ENCODE results near the gene PCK1. TPM values are rescaled to one million over a fixed set of nuclear protein-coding genes. Genes with fewer than 3 reads are reported as not detected.

The PCK1 gene
- total and polyA plus RNA-seq, 2 donors (not counting 1 experiment from before 2014, with no cell fraction given): under 0.01 TPM; not detected in 1

GRCh38 chr20:57586370-57586793 lies 25.5 kb downstream of the PCK1 start:
- Histone ChIP-seq H3K9me3 (ENCODE audit: control insufficient read depth, insufficient read depth, low read depth, low read length) (no peaks in the 10 kb centered on the region), H3K79me2 (ENCODE audit: control insufficient read depth, insufficient read depth, low read length) (no peaks in the 10 kb centered on the region), H3K9ac (ENCODE audit: insufficient read depth, low read length) (no peak overlapping the region), H3K4me3 (replicated peaks in 1 of 4; ENCODE audit: control extremely low read depth in 1 of 4, insufficient read depth in 1 of 4, low read depth in 3 of 4, low read length in 4 of 4) (no peak overlapping the region), H4K20me1 (ENCODE audit: control insufficient read depth, extremely low read depth, insufficient read depth, low read length) (no peaks in the 10 kb centered on the region), H3K4me2 (ENCODE audit: extremely low read depth, insufficient read depth, low read length) (no peak overlapping the region), H3K4me1 (ENCODE audit: control insufficient read depth, extremely low read depth, insufficient read depth, low read length) (no peaks in the 10 kb centered on the region), H3K27ac (ENCODE audit: insufficient read depth, low read length) (no peak overlapping the region), H3K27me3 (ENCODE audit: control insufficient read depth, insufficient read depth, low read length) (no peaks in the 10 kb centered on the region), H3K36me3 (ENCODE audit: control insufficient read depth, insufficient read depth, low read length) (no peaks in the 10 kb centered on the region), H2AFZ (ENCODE audit: low read length) (no peak overlapping the region)
- no peak for TF ChIP-seq CTCF (conservative IDR thresholded peaks at IDR 0.05 in 1 of 2, IDR thresholded peaks at IDR 0.05 in 1 of 2; ENCODE audit: low read depth in 1 of 2, low read length in 2 of 2)
- TF ChIP-seq EZH2 (IDR thresholded peaks at IDR 0.05; ENCODE audit: low read length, missing control alignments): no peak
- DNase-seq (ENCODE audit: low read depth in 2 of 2): no peak

- no peaks in the 10 kb centered on the region for H3K4me1 ChIP-seq (ENCODE audit: control insufficient read depth, extremely low read depth, insufficient read depth, low read length)
- no peaks in the 10 kb centered on the region for H3K9me3 ChIP-seq (ENCODE audit: control insufficient read depth, insufficient read depth, low read depth, low read length)
- no peak overlapping the region for H2AFZ ChIP-seq (ENCODE audit: low read length)
- no peak overlapping the region for H3K4me2 ChIP-seq (ENCODE audit: extremely low read depth, insufficient read depth, low read length)
- no peaks in the 10 kb centered on the region for H3K36me3 ChIP-seq (ENCODE audit: control insufficient read depth, insufficient read depth, low read length)
- H3K27ac ChIP-seq (ENCODE audit: insufficient read depth, low read length): no peak overlapping the region
- H3K79me2 ChIP-seq (ENCODE audit: control insufficient read depth, insufficient read depth, low read length): no peaks in the 10 kb centered on the region
- no peak for TF ChIP-seq CTCF (conservative IDR thresholded peaks at IDR 0.05 in 1 of 2, IDR thresholded peaks at IDR 0.05 in 1 of 2; ENCODE audit: low read depth in 1 of 2, low read length in 2 of 2)
- TF ChIP-seq EZH2 (IDR thresholded peaks at IDR 0.05; ENCODE audit: low read length, missing control alignments): no peak
- no peaks in the 10 kb centered on the region for H3K27me3 ChIP-seq (ENCODE audit: control insufficient read depth, insufficient read depth, low read length)
- H3K4me3 ChIP-seq (replicated peaks in 1 of 4; ENCODE audit: control extremely low read depth in 1 of 4, insufficient read depth in 1 of 4, low read depth in 3 of 4, low read length in 4 of 4): no peak overlapping the region
- no peaks in the 10 kb centered on the region for H4K20me1 ChIP-seq (ENCODE audit: control insufficient read depth, extremely low read depth, insufficient read depth, low read length)
- DNase-seq (ENCODE audit: low read depth in 2 of 2): no peak
- no peak overlapping the region for H3K9ac ChIP-seq (ENCODE audit: insufficient read depth, low read length)
Observed at GRCh38 chr20:57586943-57587277, 26.0 kb downstream of the PCK1 start.

GRCh38 chr20:57587278-57587988 lies 26.5 kb downstream of the PCK1 start:
- H2AFZ ChIP-seq (ENCODE audit: low read length): no peak overlapping the region
- no peak overlapping the region for H3K9ac ChIP-seq (ENCODE audit: insufficient read depth, low read length)
- H3K79me2 ChIP-seq (ENCODE audit: control insufficient read depth, insufficient read depth, low read length): no peaks in the 10 kb centered on the region
- DNase-seq (ENCODE audit: low read depth in 2 of 2): no peak
- H3K36me3 ChIP-seq (ENCODE audit: control insufficient read depth, insufficient read depth, low read length): no peaks in the 10 kb centered on the region
- no peaks in the 10 kb centered on the region for H3K27me3 ChIP-seq (ENCODE audit: control insufficient read depth, insufficient read depth, low read length)
- no peak for TF ChIP-seq CTCF (conservative IDR thresholded peaks at IDR 0.05 in 1 of 2, IDR thresholded peaks at IDR 0.05 in 1 of 2; ENCODE audit: low read depth in 1 of 2, low read length in 2 of 2)
- no peak for TF ChIP-seq EZH2 (IDR thresholded peaks at IDR 0.05; ENCODE audit: low read length, missing control alignments)
- H3K4me2 ChIP-seq (ENCODE audit: extremely low read depth, insufficient read depth, low read length): no peak overlapping the region
- H3K4me1 ChIP-seq (ENCODE audit: control insufficient read depth, extremely low read depth, insufficient read depth, low read length): no peaks in the 10 kb centered on the region
- H3K27ac ChIP-seq (ENCODE audit: insufficient read depth, low read length): no peak overlapping the region
- H4K20me1 ChIP-seq (ENCODE audit: control insufficient read depth, extremely low read depth, insufficient read depth, low read length): no peaks in the 10 kb centered on the region
- no peaks in the 10 kb centered on the region for H3K9me3 ChIP-seq (ENCODE audit: control insufficient read depth, insufficient read depth, low read depth, low read length)
- no peak overlapping the region for H3K4me3 ChIP-seq (replicated peaks in 1 of 4; ENCODE audit: control extremely low read depth in 1 of 4, insufficient read depth in 1 of 4, low read depth in 3 of 4, low read length in 4 of 4)

All from fibroblast of lung (primary cell).